Neural cell (in vitro differentiated cells): ENCODE data around the gene RAB40AL.

ENCODE experiments used
- EP300 ChIP-seq: fragments of 450-650 bp; conservative IDR thresholded peaks from 2 replicates; pipeline ENCODE4 v1.6.1; 2014; ENCODE audit warnings: antibody characterized with exemption, mild to moderate bottlenecking, moderate library complexity; ENCODE audit not compliant: poor library complexity, severe bottlenecking
- EZH2 ChIP-seq: fragments of 200-600, 300-800 bp; shearing (Covaris generic), sonication (generic); IDR thresholded peaks from 2 replicates; pipeline ENCODE4 v1.6.1; 2014; ENCODE audit warnings: antibody characterized with exemption, low read length, borderline replicate concordance, mild to moderate bottlenecking; ENCODE audit not compliant: insufficient read depth, poor library complexity, severe bottlenecking
- TF ChIP-seq, protein P1 (sequence below): fragments of 450-650 bp; IDR thresholded peaks from 2 replicates; pipeline ENCODE4 v1.5.1; 2014; ENCODE audit warnings: antibody characterized with exemption, mild to moderate bottlenecking, moderate library complexity; ENCODE audit not compliant: poor library complexity, severe bottlenecking

- TF ChIP-seq, protein P1, sequence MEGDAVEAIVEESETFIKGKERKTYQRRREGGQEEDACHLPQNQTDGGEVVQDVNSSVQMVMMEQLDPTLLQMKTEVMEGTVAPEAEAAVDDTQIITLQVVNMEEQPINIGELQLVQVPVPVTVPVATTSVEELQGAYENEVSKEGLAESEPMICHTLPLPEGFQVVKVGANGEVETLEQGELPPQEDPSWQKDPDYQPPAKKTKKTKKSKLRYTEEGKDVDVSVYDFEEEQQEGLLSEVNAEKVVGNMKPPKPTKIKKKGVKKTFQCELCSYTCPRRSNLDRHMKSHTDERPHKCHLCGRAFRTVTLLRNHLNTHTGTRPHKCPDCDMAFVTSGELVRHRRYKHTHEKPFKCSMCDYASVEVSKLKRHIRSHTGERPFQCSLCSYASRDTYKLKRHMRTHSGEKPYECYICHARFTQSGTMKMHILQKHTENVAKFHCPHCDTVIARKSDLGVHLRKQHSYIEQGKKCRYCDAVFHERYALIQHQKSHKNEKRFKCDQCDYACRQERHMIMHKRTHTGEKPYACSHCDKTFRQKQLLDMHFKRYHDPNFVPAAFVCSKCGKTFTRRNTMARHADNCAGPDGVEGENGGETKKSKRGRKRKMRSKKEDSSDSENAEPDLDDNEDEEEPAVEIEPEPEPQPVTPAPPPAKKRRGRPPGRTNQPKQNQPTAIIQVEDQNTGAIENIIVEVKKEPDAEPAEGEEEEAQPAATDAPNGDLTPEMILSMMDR = no peak
- TF ChIP-seq EZH2 (no peak), EP300 (no peak)
Observed at GRCh38 chrX:102976286-102976685, 39.2 kb downstream of the RAB40AL start.
